IPS DF 4.7 (cell line): Measurements from ENCODE around the gene FOLR1.
A peak's percentile ranks its signal among the peaks of the same experiment; 100 is the strongest.

Experiments used
- DNase-seq: peaks from one replicate; pipeline ENCODE4 v3.0.0-alpha.2; 2013; ENCODE audit warnings: low spot score; ENCODE audit errors: extremely low read depth

The FOLR1 gene

GRCh38 chr11:72235351-72236057 lies 43.6 kb downstream of the FOLR1 start:
- no peak for DNase-seq

GRCh38 chr11:72236083-72236697 lies 44.2 kb downstream of the FOLR1 start:
- DNase-seq = no peak

- no peak for DNase-seq
These were observed 44.8 kb downstream of the FOLR1 start for GRCh38 chr11:72236774-72237111.

- DNase-seq = no peak
These were observed 45.4 kb downstream of the FOLR1 start for GRCh38 chr11:72237112-72237931.

- DNase-seq = peak; percentile 85
These were observed 46.1 kb downstream of the FOLR1 start for GRCh38 chr11:72238040-72238450.

GRCh38 chr11:72238492-72239312 lies 46.8 kb downstream of the FOLR1 start:
- DNase-seq = no peak

- DNase-seq = no peak
These were observed 47.4 kb downstream of the FOLR1 start for GRCh38 chr11:72239313-72239848.

GRCh38 chr11:72239849-72240460 lies 48.0 kb downstream of the FOLR1 start:
- DNase-seq = no peak

GRCh38 chr11:72240461-72241290 lies 48.7 kb downstream of the FOLR1 start:
- DNase-seq = no peak

- no peak for DNase-seq
These were observed 49.4 kb downstream of the FOLR1 start for GRCh38 chr11:72241291-72241781.

- no peak for DNase-seq
These were observed 50.2 kb downstream of the FOLR1 start for GRCh38 chr11:72242141-72242540.

GRCh38 chr11:72243173-72244059 lies 51.5 kb downstream of the FOLR1 start:
- no peak for DNase-seq

GRCh38 chr11:72244060-72244360 lies 52.1 kb downstream of the FOLR1 start, which contains the start of gene PHOX2A:
Gene PHOX2A (minus strand): TSS chr11:72244176. CDS start chr11:72244004, 172 bp downstream.
- DNase-seq = no peak

- no peak for DNase-seq
These were observed 52.7 kb downstream of the FOLR1 start for GRCh38 chr11:72244361-72245262.

GRCh38 chr11:72245263-72245816 lies 53.4 kb downstream of the FOLR1 start:
- DNase-seq = no peak
